BLaER1 treated with 17β-estradiol and CSF1 and Interleukin-3, amounts not matched to agents 10 nM and 100 nM (cell line): Measurements from ENCODE around the gene PNPO.
"Not testable (repeated sequence)": the region's sequence is repeated elsewhere in the genome, so short reads cannot be mapped to it uniquely, and the experiment has no call there.

Source experiments
- H3K27ac ChIP-seq, 11 experiments: shearing (Covaris generic); formaldehyde crosslinking; 2 replicates each; pipeline ENCODE4 v1.8.1; 2022
- H3K27me3 ChIP-seq, 11 experiments: shearing (Covaris generic); formaldehyde crosslinking; 2 replicates each; pipeline ENCODE4 v1.8.1; 2022
- H3K36me3 ChIP-seq, 11 experiments: shearing (Covaris generic); formaldehyde crosslinking; 2 replicates each; pipeline ENCODE4 v1.8.1; 2022
- H3K4me1 ChIP-seq, 10 experiments: shearing (Covaris generic); formaldehyde crosslinking; 2 replicates each; pipeline ENCODE4 v1.8.1; 2022
- H3K4me2 ChIP-seq, 11 experiments: shearing (Covaris generic); formaldehyde crosslinking; 2 replicates each; pipeline ENCODE4 v1.8.1; 2022
- H3K4me3 ChIP-seq, 10 experiments: shearing (Covaris generic); formaldehyde crosslinking; 2 replicates each; pipeline ENCODE4 v1.8.1; 2022
- H3K9ac ChIP-seq, 11 experiments: shearing (Covaris generic); formaldehyde crosslinking; 2 replicates each; pipeline ENCODE4 v1.8.1; 2022
- H3K9me3 ChIP-seq, 11 experiments: shearing (Covaris generic); formaldehyde crosslinking; replicated peaks in 1 of 11; 2 replicates each; pipeline ENCODE4 v1.8.1; 2022
- H4K20me1 ChIP-seq, 11 experiments: shearing (Covaris generic); formaldehyde crosslinking; 2 replicates each; pipeline ENCODE4 v1.8.1; 2022
- Cebpa-rat ChIP-seq, 11 experiments: shearing (Covaris generic); IDR thresholded peaks; 2 replicates each; pipeline ENCODE4 v1.8.1; 2022

Gene PNPO

DNA sequence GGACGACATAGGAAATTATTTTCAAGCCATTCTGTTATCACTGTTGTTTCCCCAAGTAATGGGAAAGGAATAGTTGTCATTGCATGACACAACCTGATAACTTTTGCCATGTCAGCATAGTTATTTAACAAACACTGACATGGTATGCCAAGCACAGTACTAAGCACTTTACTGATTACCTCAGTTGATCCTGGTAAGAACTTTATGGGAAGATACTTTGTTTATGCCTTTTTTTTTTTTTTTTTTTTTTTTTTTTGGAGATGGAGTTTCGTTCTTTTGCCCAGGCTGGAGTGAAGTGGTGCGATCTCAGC, 15.7 kb upstream of the PNPO start:
- H3K4me1 ChIP-seq = no peaks in the 10 kb centered on the region
- H3K27me3 ChIP-seq = no peaks in the 10 kb centered on the region
- H3K4me2 ChIP-seq = no peak overlapping the region
- H3K36me3 ChIP-seq = peaks cover 88 to 100% (median 96%) of the 10 kb centered on the region in 11 experiments
- no peak overlapping the region for H3K9ac ChIP-seq
- no peak overlapping the region for H3K4me3 ChIP-seq
- no peaks in the 10 kb centered on the region for H3K9me3 ChIP-seq
- peaks cover 0 to 12% (median 0%) of the 10 kb centered on the region in 11 experiments; a peak in 3 of 22 replicates for H4K20me1 ChIP-seq
- no peak for TF ChIP-seq Cebpa-rat (IDR thresholded peaks at IDR 0.05)
- H3K27ac ChIP-seq = no peak overlapping the region

DNA sequence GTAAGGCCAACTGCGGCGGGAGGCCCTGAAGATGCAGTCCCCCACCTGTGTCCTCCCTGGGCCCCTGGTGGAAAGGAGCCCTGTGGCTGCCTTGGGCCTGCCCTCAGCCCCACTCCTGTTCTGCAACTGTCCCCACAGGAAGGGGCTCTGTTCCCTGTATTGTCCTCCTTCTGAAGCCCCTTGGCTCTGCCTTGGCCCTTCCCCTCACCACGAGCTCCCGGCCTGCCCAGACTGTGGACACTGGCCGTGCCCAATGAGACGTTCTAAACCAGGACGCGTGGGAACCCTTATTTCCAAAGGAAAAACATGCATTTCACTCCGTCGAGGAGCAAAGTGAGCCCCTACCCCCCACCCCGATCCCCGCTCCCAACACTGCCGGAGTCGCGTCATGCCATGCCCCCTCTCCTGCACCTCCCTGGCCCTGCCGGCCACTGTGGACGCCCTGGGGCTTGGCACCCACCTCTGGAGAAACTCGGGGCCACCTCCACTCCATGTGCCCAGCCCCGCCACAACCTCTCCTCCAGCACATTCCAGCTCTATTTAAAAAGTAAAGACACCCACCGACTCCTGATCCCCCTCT, 13.5 kb upstream of the PNPO start:
- peaks cover 0 to 12% (median 0%) of the 10 kb centered on the region in 11 experiments; a peak in 3 of 22 replicates for H4K20me1 ChIP-seq
- no peak overlapping the region for H3K4me2 ChIP-seq
- peaks cover 0 to 7% (median 0%) of the 10 kb centered on the region in 10 experiments; a peak in 2 of 20 replicates for H3K4me1 ChIP-seq
- H3K36me3 ChIP-seq = peaks cover 75 to 91% (median 80%) of the 10 kb centered on the region in 11 experiments
- H3K27ac ChIP-seq = no peak overlapping the region
- TF ChIP-seq Cebpa-rat (IDR thresholded peaks at IDR 0.05) = no peak
- H3K27me3 ChIP-seq = no peaks in the 10 kb centered on the region
- H3K4me3 ChIP-seq = no peak overlapping the region
- no peak overlapping the region for H3K9ac ChIP-seq
- H3K9me3 ChIP-seq = no peaks in the 10 kb centered on the region

DNA sequence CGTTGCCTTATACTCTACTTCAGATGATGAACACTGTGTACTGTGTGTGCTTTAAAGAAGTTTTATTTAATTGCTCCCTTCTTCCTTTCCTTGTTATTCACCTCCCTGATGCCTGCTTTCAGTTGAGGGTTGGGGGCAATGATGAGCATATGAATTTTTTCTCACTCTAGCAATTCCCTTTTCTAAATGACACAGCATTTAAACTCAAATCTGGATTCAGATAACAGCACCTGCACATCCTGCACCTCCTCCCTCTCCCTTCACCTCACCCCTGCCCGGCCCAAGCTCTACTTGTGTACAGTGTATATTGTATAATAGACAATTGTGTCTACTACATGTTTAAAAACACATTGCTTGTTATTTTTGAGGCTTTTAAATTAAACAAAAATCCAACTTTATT, 13.0 kb upstream of the PNPO start:
- H3K9me3 ChIP-seq = no peaks in the 10 kb centered on the region
- peaks cover 70 to 90% (median 74%) of the 10 kb centered on the region in 11 experiments for H3K36me3 ChIP-seq
- H3K4me1 ChIP-seq = peaks cover 0 to 7% (median 0%) of the 10 kb centered on the region in 10 experiments; a peak in 2 of 20 replicates
- H3K27me3 ChIP-seq = no peaks in the 10 kb centered on the region
- H3K4me3 ChIP-seq = no peak overlapping the region
- no peak overlapping the region for H3K4me2 ChIP-seq
- H3K27ac ChIP-seq = no peak overlapping the region
- peaks cover 0 to 10% (median 0%) of the 10 kb centered on the region in 11 experiments; a peak in 3 of 22 replicates for H4K20me1 ChIP-seq
- H3K9ac ChIP-seq = no peak overlapping the region
- TF ChIP-seq Cebpa-rat (IDR thresholded peaks at IDR 0.05) = no peak

DNA sequence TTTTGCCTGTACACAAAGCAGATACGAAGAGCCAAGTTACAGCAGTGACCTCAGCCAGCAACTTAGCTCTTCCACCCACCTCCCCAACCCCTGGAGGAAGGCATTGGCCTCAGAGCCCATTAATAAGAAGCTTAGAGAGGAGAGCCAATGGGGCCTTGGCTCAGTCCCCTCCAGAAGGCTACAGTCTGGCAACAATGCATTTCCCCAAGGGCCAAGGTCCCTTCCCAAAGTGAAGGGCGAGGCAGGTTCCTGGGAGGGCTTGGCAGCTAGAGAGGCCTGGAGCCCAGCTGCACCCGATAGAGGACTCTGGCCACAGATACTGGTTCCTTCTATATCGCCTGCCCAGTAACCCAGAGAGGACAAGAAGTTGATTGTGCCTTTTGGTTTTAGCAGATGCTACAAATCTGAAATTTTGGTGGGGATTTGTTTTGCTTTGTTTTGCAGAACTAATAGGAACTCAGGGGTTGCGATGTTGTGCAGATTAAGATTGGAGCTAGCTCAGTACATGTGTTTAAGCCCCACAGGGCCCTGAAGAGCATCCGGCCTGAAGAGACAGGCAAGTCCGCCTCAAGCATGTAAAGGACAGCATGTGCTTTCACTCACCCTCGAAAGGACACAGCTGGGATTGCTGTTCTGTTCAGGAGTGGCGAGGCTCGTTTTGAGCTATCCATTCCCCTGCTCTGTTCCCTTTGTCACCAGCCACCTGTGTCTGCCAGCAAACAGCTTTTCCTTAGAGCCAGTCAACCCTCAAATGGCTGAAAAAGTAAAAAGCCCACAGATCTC, 12.0 kb upstream of the PNPO start:
- Histone ChIP-seq H3K27me3 (no peaks in the 10 kb centered on the region), H3K9me3 (no peaks in the 10 kb centered on the region), H3K36me3 (peaks cover 60 to 80% (median 65%) of the 10 kb centered on the region in 11 experiments), H3K4me1 (peaks cover 0 to 9% (median under 1%) of the 10 kb centered on the region in 10 experiments; a peak in 6 of 20 replicates), H3K27ac (no peak overlapping the region), H4K20me1 (peaks cover 0 to 10% (median 0%) of the 10 kb centered on the region in 11 experiments; a peak in 3 of 22 replicates), H3K9ac (no peak overlapping the region), H3K4me3 (no peak overlapping the region), H3K4me2 (no peak overlapping the region)
- TF ChIP-seq Cebpa-rat (IDR thresholded peaks at IDR 0.05) = no peak

DNA sequence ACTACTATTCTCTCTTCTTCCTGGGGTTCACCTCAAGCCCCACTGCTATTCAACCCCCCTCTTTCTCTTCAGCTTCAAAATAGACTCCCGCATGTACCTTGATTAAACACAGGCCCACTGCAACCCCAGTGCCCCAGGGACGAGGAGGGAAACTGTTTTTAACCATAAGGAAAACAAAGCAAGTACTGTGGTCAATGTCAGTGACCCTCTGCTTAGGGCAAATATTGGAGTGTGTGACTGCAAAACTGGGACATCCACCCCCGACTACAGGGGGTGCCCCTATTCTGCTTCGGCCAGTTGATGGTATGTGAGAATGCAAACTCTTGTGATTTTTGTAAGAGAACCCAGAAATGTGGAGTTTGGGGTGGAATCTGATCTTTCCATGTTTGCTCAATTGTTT, 9.5 kb upstream of the PNPO start:
- Histone ChIP-seq H3K36me3 (peaks cover 35 to 56% (median 40%) of the 10 kb centered on the region in 11 experiments), H3K4me2 (no peak overlapping the region; a peak in 1 of 22 replicates), H3K4me1 (peaks cover 10 to 34% (median 25%) of the 10 kb centered on the region in 10 experiments; a peak in 19 of 20 replicates), H3K4me3 (no peak overlapping the region), H3K27ac (no peak overlapping the region), H4K20me1 (peaks cover 0 to 10% (median 0%) of the 10 kb centered on the region in 11 experiments; a peak in 3 of 22 replicates), H3K27me3 (no peaks in the 10 kb centered on the region), H3K9me3 (no peaks in the 10 kb centered on the region), H3K9ac (no peak overlapping the region)
- TF ChIP-seq Cebpa-rat (IDR thresholded peaks at IDR 0.05) = no peak

DNA sequence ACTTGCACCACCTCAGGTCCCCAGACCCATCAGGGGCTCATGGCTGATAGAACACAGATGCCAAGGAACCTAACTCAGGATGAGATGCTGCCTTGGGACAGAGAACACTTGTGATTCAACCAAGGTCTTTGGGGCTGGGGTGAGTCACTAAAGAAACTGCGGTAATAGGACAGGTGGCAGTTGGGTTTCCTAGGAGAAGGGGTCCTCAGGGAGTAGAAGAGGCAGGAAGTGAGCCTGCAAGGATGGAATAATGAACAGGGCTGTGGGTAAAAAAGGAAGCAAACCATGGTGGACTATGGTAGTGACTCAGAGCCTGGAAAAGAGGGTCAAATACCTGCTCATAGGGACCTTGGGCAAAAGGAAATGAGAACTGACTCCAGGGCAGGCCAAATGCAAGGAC, 6.5 kb upstream of the PNPO start:
- Histone ChIP-seq H3K4me1 (peaks cover 10 to 44% (median 26%) of the 10 kb centered on the region in 10 experiments; a peak in 19 of 20 replicates), H3K27ac (0 out of 22 replicates have a peak overlapping the region, but pooled peaks of 1 of the 11 experiments have one; percentile 33), H3K9ac (no peak overlapping the region), H4K20me1 (no peaks in the 10 kb centered on the region; a peak in 1 of 22 replicates), H3K4me3 (no peak overlapping the region), H3K9me3 (no peaks in the 10 kb centered on the region), H3K4me2 (peak overlapping the region; percentile 34 to 78 (median 61); a peak in 20 of 22 replicates), H3K27me3 (no peaks in the 10 kb centered on the region), H3K36me3 (peaks cover 8 to 28% (median 11%) of the 10 kb centered on the region in 11 experiments; a peak in 21 of 22 replicates)
- TF ChIP-seq Cebpa-rat (IDR thresholded peaks at IDR 0.05) = no peak

DNA sequence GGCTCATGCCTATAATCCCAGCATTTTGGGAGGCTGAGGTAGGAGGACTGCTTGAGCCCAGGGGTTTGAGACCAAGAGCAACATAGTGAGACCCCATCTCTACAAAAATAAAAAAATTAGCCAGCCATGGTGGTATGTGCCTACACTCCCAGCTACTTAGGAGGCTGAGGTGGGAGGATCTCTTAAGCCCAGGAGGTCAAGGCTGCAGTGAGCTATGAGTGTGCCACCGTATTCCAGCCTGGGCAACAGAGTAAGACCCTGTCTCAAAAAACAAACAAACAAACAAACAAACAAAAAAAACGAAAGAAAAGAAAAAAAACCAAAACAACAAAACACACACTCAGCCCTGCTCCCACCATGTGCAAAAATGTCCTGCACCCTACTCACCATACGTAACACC, 5.9 kb upstream of the PNPO start:
- Histone ChIP-seq H3K4me1 (peaks cover 17 to 44% (median 28%) of the 10 kb centered on the region in 10 experiments; a peak in 19 of 20 replicates), H3K36me3 (peaks cover 2 to 21% (median 5%) of the 10 kb centered on the region in 11 experiments; a peak in 16 of 22 replicates), H3K4me2 (peak overlapping the region; percentile 34 to 78 (median 61); a peak in 20 of 22 replicates), H3K27ac (peak overlapping the region in 1 of 11 experiments; percentile 33; a peak in 1 of 22 replicates)
- not testable (repeated sequence) for H3K4me3 ChIP-seq, H3K9ac ChIP-seq, H3K27me3 ChIP-seq, H4K20me1 ChIP-seq, H3K9me3 ChIP-seq

DNA sequence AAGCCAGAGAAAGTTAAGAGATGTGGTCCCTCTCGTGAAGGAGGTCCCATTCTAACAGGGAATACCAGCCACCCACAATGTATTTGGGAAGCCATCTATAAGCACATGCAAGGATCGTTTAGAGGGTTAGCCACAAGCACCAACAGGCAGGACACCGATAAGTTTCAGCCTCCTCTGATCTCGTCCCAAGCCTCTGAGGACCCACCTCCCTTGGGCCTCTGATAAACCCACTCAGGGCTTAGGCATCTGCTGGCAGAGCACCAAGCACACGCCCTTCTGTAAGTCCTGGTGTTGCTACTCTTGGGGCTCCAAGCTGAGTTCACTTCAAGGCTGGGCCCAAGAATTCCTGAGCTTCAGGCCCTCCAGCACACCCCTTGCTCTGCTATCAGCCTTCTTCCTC, 5.4 kb upstream of the PNPO start:
- H3K36me3 ChIP-seq = peaks cover 0 to 17% (median under 1%) of the 10 kb centered on the region in 11 experiments; a peak in 8 of 22 replicates
- TF ChIP-seq Cebpa-rat (IDR thresholded peaks at IDR 0.05) = no peak
- H3K9me3 ChIP-seq = peaks cover 0 to 10% (median 4%) of the 10 kb centered on the region in 11 experiments; a peak in 9 of 22 replicates
- peak overlapping the region in 9 of 11 experiments; percentile 48 to 78 (median 62); a peak in 18 of 22 replicates for H3K4me2 ChIP-seq
- H4K20me1 ChIP-seq = no peaks in the 10 kb centered on the region
- no peak overlapping the region for H3K27ac ChIP-seq
- H3K27me3 ChIP-seq = no peaks in the 10 kb centered on the region
- H3K4me3 ChIP-seq = no peak overlapping the region
- H3K9ac ChIP-seq = no peak overlapping the region
- peaks cover 22 to 49% (median 33%) of the 10 kb centered on the region in 10 experiments for H3K4me1 ChIP-seq

DNA sequence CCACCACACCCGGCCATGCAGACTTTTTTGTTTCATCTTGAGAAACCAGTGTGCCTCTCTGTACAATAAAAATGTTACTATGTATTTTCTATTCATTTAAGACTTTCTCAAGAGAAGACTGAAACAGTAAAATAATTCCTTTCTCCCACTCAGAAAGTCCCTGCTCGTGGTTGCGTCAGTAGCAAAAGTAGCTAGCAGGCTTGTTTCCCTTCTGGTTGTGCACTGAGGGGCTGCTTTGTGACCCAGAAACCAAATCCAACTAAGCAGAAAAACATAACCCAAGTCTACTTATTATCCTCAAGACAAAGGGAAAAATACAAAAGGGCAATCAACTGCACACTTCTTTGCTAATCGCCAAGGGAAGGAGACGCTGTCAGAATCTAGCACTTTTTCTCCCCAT, 3.4 kb upstream of the PNPO start:
- Histone ChIP-seq H3K4me2 (no peak overlapping the region), H3K27ac (no peak overlapping the region), H3K4me3 (no peak overlapping the region), H3K9ac (no peak overlapping the region), H3K4me1 (peaks cover 35 to 58% (median 48%) of the 10 kb centered on the region in 10 experiments), H4K20me1 (no peaks in the 10 kb centered on the region), H3K9me3 (peaks cover 0 to 12% (median 6%) of the 10 kb centered on the region in 11 experiments; a peak in 9 of 22 replicates), H3K36me3 (peaks cover 0 to 5% (median 0%) of the 10 kb centered on the region in 11 experiments; a peak in 3 of 22 replicates), H3K27me3 (no peaks in the 10 kb centered on the region)
- TF ChIP-seq Cebpa-rat (IDR thresholded peaks at IDR 0.05) = no peak
